ENCODE measurements around the gene SCMH1.

The SCMH1 gene

GRCh38 chr1:41033272-41033671 is 208.8 kb downstream of the SCMH1 start:
- Histone ChIP-seq H2AFZ (no peak overlapping the region), H3K27me3 (ENCODE audit: control insufficient read depth, insufficient read depth, low read length) (no peaks in the 10 kb centered on the region), H3K9me3 (ENCODE audit: control insufficient read depth, low read length) (no peaks in the 10 kb centered on the region), H3K9ac (no peak overlapping the region), H3K4me1 (no peaks in the 10 kb centered on the region), H3K79me2 (no peaks in the 10 kb centered on the region), H3K4me2 (ENCODE audit: low read length) (no peak overlapping the region), H3K4me3 (ENCODE audit: low read depth, low read length) (no peak overlapping the region), H3K36me3 (ENCODE audit: control insufficient read depth, insufficient read depth, low read length) (no peaks in the 10 kb centered on the region), H3K27ac (no peak overlapping the region)
- TF ChIP-seq, protein P1, sequence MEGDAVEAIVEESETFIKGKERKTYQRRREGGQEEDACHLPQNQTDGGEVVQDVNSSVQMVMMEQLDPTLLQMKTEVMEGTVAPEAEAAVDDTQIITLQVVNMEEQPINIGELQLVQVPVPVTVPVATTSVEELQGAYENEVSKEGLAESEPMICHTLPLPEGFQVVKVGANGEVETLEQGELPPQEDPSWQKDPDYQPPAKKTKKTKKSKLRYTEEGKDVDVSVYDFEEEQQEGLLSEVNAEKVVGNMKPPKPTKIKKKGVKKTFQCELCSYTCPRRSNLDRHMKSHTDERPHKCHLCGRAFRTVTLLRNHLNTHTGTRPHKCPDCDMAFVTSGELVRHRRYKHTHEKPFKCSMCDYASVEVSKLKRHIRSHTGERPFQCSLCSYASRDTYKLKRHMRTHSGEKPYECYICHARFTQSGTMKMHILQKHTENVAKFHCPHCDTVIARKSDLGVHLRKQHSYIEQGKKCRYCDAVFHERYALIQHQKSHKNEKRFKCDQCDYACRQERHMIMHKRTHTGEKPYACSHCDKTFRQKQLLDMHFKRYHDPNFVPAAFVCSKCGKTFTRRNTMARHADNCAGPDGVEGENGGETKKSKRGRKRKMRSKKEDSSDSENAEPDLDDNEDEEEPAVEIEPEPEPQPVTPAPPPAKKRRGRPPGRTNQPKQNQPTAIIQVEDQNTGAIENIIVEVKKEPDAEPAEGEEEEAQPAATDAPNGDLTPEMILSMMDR (IDR thresholded peaks at IDR 0.05) = no peak

- no peak overlapping the region for H2AFZ ChIP-seq
- H3K9ac ChIP-seq = no peak overlapping the region
- no peak overlapping the region for H3K4me3 ChIP-seq (ENCODE audit: low read depth, low read length)
- no peak overlapping the region for H3K4me2 ChIP-seq (ENCODE audit: low read length)
- no peaks in the 10 kb centered on the region for H3K4me1 ChIP-seq
- H3K36me3 ChIP-seq (ENCODE audit: control insufficient read depth, insufficient read depth, low read length) = no peaks in the 10 kb centered on the region
- no peaks in the 10 kb centered on the region for H3K79me2 ChIP-seq
- no peak overlapping the region for H3K27ac ChIP-seq
- H3K9me3 ChIP-seq (ENCODE audit: control insufficient read depth, low read length) = no peaks in the 10 kb centered on the region
- TF ChIP-seq, protein P1 (IDR thresholded peaks at IDR 0.05) = no peak
- no peaks in the 10 kb centered on the region for H3K27me3 ChIP-seq (ENCODE audit: control insufficient read depth, insufficient read depth, low read length)
Measured at GRCh38 chr1:41032147-41032546, 210.0 kb downstream of the SCMH1 start.

DNA sequence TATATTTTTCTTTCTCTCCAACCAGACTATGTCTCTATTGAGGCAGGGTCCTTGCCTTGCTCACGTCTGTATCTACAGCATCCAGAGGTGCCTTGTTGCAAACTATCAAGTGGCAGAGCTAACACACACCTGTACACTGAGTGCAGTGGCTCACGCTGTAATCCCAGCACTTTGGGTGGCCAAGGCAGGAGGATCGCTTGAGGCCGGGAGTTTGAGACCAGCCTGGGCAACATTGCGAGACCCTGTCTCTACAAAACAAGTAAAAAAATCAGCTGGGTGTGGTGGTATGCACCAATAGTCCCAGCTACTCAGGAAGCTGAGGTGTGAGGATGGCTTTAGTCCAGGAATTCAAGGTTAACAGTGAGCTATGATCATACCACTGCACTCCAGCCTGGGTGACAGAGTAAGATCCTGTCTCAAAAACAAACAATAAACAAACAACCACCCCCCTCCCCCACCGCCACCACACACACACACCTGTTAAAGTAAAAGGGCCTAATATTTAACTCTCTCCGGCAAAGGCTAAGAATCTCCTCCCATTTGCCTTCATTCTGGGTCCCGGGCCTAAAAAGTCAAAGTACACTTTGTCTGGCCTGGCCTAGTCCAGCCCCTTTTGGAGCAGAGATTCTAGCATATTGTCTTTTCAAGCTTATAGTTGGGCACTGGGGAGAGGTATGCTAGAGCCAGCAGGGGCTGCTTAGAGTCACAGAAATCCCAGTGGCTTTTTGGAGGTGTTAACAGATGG is 211.1 kb downstream of the SCMH1 start:
- Histone ChIP-seq H3K4me1 (no peaks in the 10 kb centered on the region), H2AFZ (no peak overlapping the region), H3K79me2 (no peaks in the 10 kb centered on the region), H3K4me3 (ENCODE audit: low read depth, low read length) (no peak overlapping the region), H3K27me3 (ENCODE audit: control insufficient read depth, insufficient read depth, low read length) (no peaks in the 10 kb centered on the region), H3K9ac (no peak overlapping the region), H3K27ac (no peak overlapping the region), H3K9me3 (ENCODE audit: control insufficient read depth, low read length) (no peaks in the 10 kb centered on the region), H3K36me3 (ENCODE audit: control insufficient read depth, insufficient read depth, low read length) (no peaks in the 10 kb centered on the region), H3K4me2 (ENCODE audit: low read length) (no peak overlapping the region)
- TF ChIP-seq, protein P1 (IDR thresholded peaks at IDR 0.05) = no peak

DNA sequence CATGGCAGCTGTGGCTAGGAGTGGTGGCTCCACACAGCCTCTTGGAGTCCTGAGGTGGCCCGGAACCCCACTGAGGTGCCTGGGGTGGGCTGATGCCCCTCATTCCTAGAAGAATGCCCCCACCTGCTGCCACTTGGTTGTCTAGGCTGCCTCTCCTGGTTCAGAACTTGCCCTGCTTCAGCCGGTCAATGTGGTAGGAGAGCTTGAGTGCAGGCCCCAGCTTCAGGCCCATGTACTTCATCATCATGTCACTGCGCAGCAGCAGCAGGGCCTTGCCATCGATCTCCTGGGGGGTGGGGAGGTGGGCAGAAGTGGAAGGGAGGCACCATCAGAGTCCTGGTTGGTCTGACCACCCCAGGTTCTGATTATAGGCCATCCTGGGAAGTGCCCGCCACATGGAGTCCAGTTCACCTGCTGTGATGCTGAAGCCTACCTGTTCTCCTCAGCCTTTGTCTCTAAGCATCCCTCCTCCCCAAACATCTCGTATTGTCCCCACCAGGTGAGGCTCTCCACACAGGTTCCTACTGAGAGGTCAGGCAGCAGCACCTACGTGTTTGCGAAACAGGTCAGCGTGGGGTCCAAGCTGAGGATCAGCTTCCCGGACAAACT is 214.0 kb downstream of the SCMH1 start:
- H3K9ac ChIP-seq = no peak overlapping the region
- no peaks in the 10 kb centered on the region for H3K27me3 ChIP-seq (ENCODE audit: control insufficient read depth, insufficient read depth, low read length)
- H3K4me2 ChIP-seq (ENCODE audit: low read length) = no peak overlapping the region
- H2AFZ ChIP-seq = no peak overlapping the region
- no peaks in the 10 kb centered on the region for H3K4me1 ChIP-seq
- TF ChIP-seq, protein P1 (IDR thresholded peaks at IDR 0.05) = no peak
- no peaks in the 10 kb centered on the region for H3K9me3 ChIP-seq (ENCODE audit: control insufficient read depth, low read length)
- no peak overlapping the region for H3K27ac ChIP-seq
- H3K4me3 ChIP-seq (ENCODE audit: low read depth, low read length) = no peak overlapping the region
- H3K36me3 ChIP-seq (ENCODE audit: control insufficient read depth, insufficient read depth, low read length) = no peaks in the 10 kb centered on the region
- no peaks in the 10 kb centered on the region for H3K79me2 ChIP-seq
